ENCODE measurements around the gene HLCS. TPM values are rescaled to one million over a fixed set of nuclear protein-coding genes. Genes with fewer than 3 reads are reported as not detected.

The HLCS gene
- polyA plus RNA-seq, 4 donors: 15.8 to 18.0 (median 16.2) TPM

- DNase-seq (ENCODE audit: low read depth in 4 of 4, low spot score in 2 of 4): peak in 1 of 4 donors; percentile 41
These were observed 48.9 kb downstream of the HLCS start for GRCh38 chr21:36917471-36918158.

- DNase-seq (ENCODE audit: low read depth in 4 of 4, low spot score in 2 of 4): no peak
These were observed 49.8 kb downstream of the HLCS start for GRCh38 chr21:36916718-36917117.

- no peak for DNase-seq (ENCODE audit: low read depth in 4 of 4, low spot score in 2 of 4)
These were observed 50.7 kb downstream of the HLCS start for GRCh38 chr21:36915696-36916245.

- no peak for DNase-seq (ENCODE audit: low read depth in 4 of 4, low spot score in 2 of 4)
These were observed 51.3 kb downstream of the HLCS start for GRCh38 chr21:36915014-36915695.

- no peak for DNase-seq (ENCODE audit: low read depth in 4 of 4, low spot score in 2 of 4)
These were observed 52.0 kb downstream of the HLCS start for GRCh38 chr21:36914244-36915013.

- no peak for DNase-seq (ENCODE audit: low read depth in 4 of 4, low spot score in 2 of 4)
These were observed 53.0 kb downstream of the HLCS start for GRCh38 chr21:36913247-36914169.

GRCh38 chr21:36910581-36911307 lies 55.7 kb downstream of the HLCS start:
- DNase-seq (ENCODE audit: low read depth in 4 of 4, low spot score in 2 of 4): peak in 1 of 4 donors; percentile 29

GRCh38 chr21:36909901-36910561 lies 56.4 kb downstream of the HLCS start:
- no peak for DNase-seq (ENCODE audit: low read depth in 4 of 4, low spot score in 2 of 4)

- DNase-seq (ENCODE audit: low read depth in 4 of 4, low spot score in 2 of 4): no peak
These were observed 57.0 kb downstream of the HLCS start for GRCh38 chr21:36909423-36909822.

GRCh38 chr21:36908260-36908908 lies 58.1 kb downstream of the HLCS start:
- no peak for DNase-seq (ENCODE audit: low read depth in 4 of 4, low spot score in 2 of 4)

- no peak for DNase-seq (ENCODE audit: low read depth in 4 of 4, low spot score in 2 of 4)
These were observed 62.3 kb downstream of the HLCS start for GRCh38 chr21:36904093-36904666.

GRCh38 chr21:36902793-36903192 lies 63.7 kb downstream of the HLCS start:
- no peak for DNase-seq (ENCODE audit: low read depth in 4 of 4, low spot score in 2 of 4)

GRCh38 chr21:36902331-36902730 lies 64.1 kb downstream of the HLCS start:
- no peak for DNase-seq (ENCODE audit: low read depth in 4 of 4, low spot score in 2 of 4)

GRCh38 chr21:36901575-36901974 lies 64.9 kb downstream of the HLCS start:
- DNase-seq (ENCODE audit: low read depth in 4 of 4, low spot score in 2 of 4): no peak

GRCh38 chr21:36893581-36893980 lies 72.9 kb downstream of the HLCS start:
- DNase-seq (ENCODE audit: low read depth in 4 of 4, low spot score in 2 of 4): no peak

GRCh38 chr21:36892201-36892600 lies 74.3 kb downstream of the HLCS start:
- no peak for DNase-seq (ENCODE audit: low read depth in 4 of 4, low spot score in 2 of 4)

GRCh38 chr21:36891692-36892091 lies 74.8 kb downstream of the HLCS start:
- DNase-seq (ENCODE audit: low read depth in 4 of 4, low spot score in 2 of 4): no peak

- no peak for DNase-seq (ENCODE audit: low read depth in 4 of 4, low spot score in 2 of 4)
These were observed 75.3 kb downstream of the HLCS start for GRCh38 chr21:36891121-36891520.
